ENCODE data around the gene CCNT2. TPM values are rescaled to one million over a fixed set of nuclear protein-coding genes. Genes with fewer than 3 reads are reported as not detected.

Gene CCNT2
- total RNA-seq, 1 donor from 2014 or later: 65.5 TPM

DNA sequence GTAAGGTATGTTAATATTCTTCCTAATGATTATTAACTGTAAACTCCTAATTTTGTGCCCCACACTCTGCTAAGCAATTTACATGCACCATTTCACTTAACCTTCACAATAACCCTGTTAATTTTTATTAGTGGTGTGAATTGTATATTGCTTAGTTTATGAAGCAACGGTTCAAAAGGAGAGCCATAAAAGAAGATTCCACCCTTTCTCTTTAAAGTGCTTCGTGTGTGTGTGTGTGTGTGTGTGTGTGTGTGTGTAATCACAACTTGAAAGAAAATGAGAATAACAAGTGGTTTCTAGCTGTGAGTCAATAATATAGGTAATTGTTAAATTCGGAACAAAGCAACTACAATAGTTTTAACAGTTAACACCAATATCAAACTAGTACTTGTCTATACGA lies 60.6 kb downstream of the CCNT2 start:
- no peak for TF ChIP-seq CTCF (conservative IDR thresholded peaks at IDR 0.05)
- H3K9me3 Mint-ChIP-seq: peaks cover 4% of the 10 kb centered on the region

GRCh38 chr2:134980639-134981038 lies 62.0 kb downstream of the CCNT2 start:
- H3K4me3 Mint-ChIP-seq: no peak overlapping the region
- H3K36me3 Mint-ChIP-seq (ENCODE audit: low read depth): no peaks in the 10 kb centered on the region
- no peaks in the 10 kb centered on the region for H3K9me3 Mint-ChIP-seq
- no peak for DNase-seq (ENCODE audit: low read depth, low spot score)
- no peak for TF ChIP-seq CTCF (conservative IDR thresholded peaks at IDR 0.05)
- H3K4me1 Mint-ChIP-seq: no peaks in the 10 kb centered on the region
- no peaks in the 10 kb centered on the region for H3K27me3 Mint-ChIP-seq (ENCODE audit: low read depth)
- no peak overlapping the region for H3K27ac Mint-ChIP-seq (ENCODE audit: unreplicated experiment)

More for the DNA sequence above, 60.6 kb downstream of the CCNT2 start:
- Mint-ChIP-seq H3K4me3 (no peak overlapping the region), H3K36me3 (ENCODE audit: low read depth) (peaks cover 1% of the 10 kb centered on the region), H3K4me1 (no peaks in the 10 kb centered on the region), H3K27me3 (ENCODE audit: low read depth) (no peaks in the 10 kb centered on the region), H3K27ac (ENCODE audit: unreplicated experiment) (no peak overlapping the region)
- no peak for DNase-seq (ENCODE audit: low read depth, low spot score)

DNA sequence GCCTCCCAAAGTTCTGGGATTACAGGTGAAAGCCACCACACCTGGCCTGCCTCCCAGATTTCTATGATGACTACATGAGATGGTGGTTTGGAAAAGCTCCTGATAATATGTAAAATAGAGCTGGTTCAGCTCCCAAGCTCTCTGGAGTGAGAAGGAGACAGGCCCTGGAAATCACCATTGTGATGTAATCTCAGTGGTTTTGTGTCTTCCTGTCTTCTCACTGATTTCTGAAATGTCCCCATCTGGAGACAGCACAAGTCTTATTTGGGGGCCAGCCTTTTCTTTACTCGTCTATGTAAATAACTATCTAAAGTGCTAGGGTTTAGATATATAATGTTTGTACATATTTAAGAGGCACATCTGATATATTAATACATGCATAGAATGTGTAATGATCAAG lies 64.0 kb downstream of the CCNT2 start:
- no peaks in the 10 kb centered on the region for H3K36me3 Mint-ChIP-seq (ENCODE audit: low read depth)
- no peak overlapping the region for H3K27ac Mint-ChIP-seq (ENCODE audit: unreplicated experiment)
- no peak for TF ChIP-seq CTCF (conservative IDR thresholded peaks at IDR 0.05)
- no peak for DNase-seq (ENCODE audit: low read depth, low spot score)
- no peaks in the 10 kb centered on the region for H3K9me3 Mint-ChIP-seq
- H3K27me3 Mint-ChIP-seq (ENCODE audit: low read depth): peaks cover 18% of the 10 kb centered on the region
- no peaks in the 10 kb centered on the region for H3K4me1 Mint-ChIP-seq
- H3K4me3 Mint-ChIP-seq: no peak overlapping the region

GRCh38 chr2:134985061-134985460 lies 66.4 kb downstream of the CCNT2 start:
- Mint-ChIP-seq H3K27me3 (ENCODE audit: low read depth) (peaks cover 24% of the 10 kb centered on the region), H3K4me3 (no peak overlapping the region), H3K27ac (ENCODE audit: unreplicated experiment) (no peak overlapping the region), H3K36me3 (ENCODE audit: low read depth) (no peaks in the 10 kb centered on the region), H3K9me3 (no peaks in the 10 kb centered on the region), H3K4me1 (no peaks in the 10 kb centered on the region)
- no peak for TF ChIP-seq CTCF (conservative IDR thresholded peaks at IDR 0.05)
- DNase-seq (ENCODE audit: low read depth, low spot score): no peak

DNA sequence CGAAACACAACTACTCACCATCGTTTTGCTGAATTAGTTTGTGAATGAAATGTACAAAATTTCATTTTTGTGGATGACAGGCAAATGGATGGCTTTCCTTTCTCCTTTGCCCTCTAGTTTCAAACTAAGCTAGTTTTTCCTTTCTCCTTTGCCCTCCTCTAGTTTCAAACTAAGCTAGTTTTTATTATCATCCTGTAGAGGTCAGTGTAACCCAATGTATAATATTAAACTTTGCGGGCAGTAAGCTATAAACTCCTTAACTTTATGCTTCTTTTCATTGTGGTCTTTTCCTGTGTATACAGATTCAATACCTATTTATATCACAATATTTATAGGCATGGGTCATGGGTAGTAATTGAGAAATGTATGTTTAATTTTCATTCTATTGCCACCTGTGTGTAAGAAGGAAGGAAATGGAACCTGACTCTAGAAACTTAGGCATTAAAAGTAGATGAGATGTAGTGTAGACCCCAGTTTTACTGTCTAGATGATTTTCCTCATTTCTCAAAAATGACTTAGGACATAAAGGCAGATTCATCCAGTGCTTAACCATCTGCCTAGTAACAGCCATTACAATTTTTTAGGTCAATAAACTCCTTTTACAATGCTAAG lies 70.5 kb downstream of the CCNT2 start:
- H3K36me3 Mint-ChIP-seq (ENCODE audit: low read depth): no peaks in the 10 kb centered on the region

More for the DNA sequence above, 70.5 kb downstream of the CCNT2 start:
- no peak for DNase-seq (ENCODE audit: low read depth, low spot score)
- H3K27ac Mint-ChIP-seq (ENCODE audit: unreplicated experiment): no peak overlapping the region
- TF ChIP-seq CTCF (conservative IDR thresholded peaks at IDR 0.05): peak; percentile 68
- no peak overlapping the region for H3K4me3 Mint-ChIP-seq
- H3K4me1 Mint-ChIP-seq: no peaks in the 10 kb centered on the region
- peaks cover 24% of the 10 kb centered on the region for H3K27me3 Mint-ChIP-seq (ENCODE audit: low read depth)
- H3K9me3 Mint-ChIP-seq: no peaks in the 10 kb centered on the region

Measured in neural crest cell (in vitro differentiated cells).